ENCODE data around the gene FGD5.

GRCh38 chr3:14805961-14806537 lies 12.7 kb upstream of the FGD5 start:
- no peak for TF ChIP-seq CTCF (IDR thresholded peaks at IDR 0.05; ENCODE audit: low read depth, low read length, poor library complexity, severe bottlenecking)
- TF ChIP-seq EZH2phosphoT487 (IDR thresholded peaks at IDR 0.05; ENCODE audit: borderline replicate concordance, low read length) = no peak
